GM19397 (cell line): ENCODE results near the gene GFAP.

Experiments
- ATAC-seq: cut with Tn5 transposase; IDR thresholded peaks from one replicate; pipeline ENCODE4 v1.9.1; 2021; ENCODE audit warnings: mild to moderate bottlenecking, moderate library complexity; ENCODE audit not compliant: unreplicated experiment

GFAP gene

GRCh38 chr17:44903012-44903685 lies 12.2 kb downstream of the GFAP start:
- ATAC-seq, result no peak

- no peak for ATAC-seq
These were observed 13.1 kb downstream of the GFAP start for GRCh38 chr17:44902135-44902760.

GRCh38 chr17:44901411-44901921 lies 13.8 kb downstream of the GFAP start:
- no peak for ATAC-seq

GRCh38 chr17:44900894-44901293 lies 14.4 kb downstream of the GFAP start:
- no peak for ATAC-seq

- peak; percentile 75 for ATAC-seq
These were observed 16.1 kb downstream of the GFAP start, which contains the start of gene EFTUD2 for GRCh38 chr17:44899074-44899782. TSS of gene EFTUD2 (minus strand) at chr17:44899445. CDS start at chr17:44894521, 4,924 bp downstream.

- no peak for ATAC-seq
These were observed 16.6 kb downstream of the GFAP start for GRCh38 chr17:44898768-44899073.

GRCh38 chr17:44894642-44895041 lies 20.7 kb downstream of the GFAP start:
- no peak for ATAC-seq

- ATAC-seq, result no peak
These were observed 23.1 kb downstream of the GFAP start for GRCh38 chr17:44892250-44892649.

GRCh38 chr17:44889003-44889402 lies 26.3 kb downstream of the GFAP start:
- no peak for ATAC-seq

GRCh38 chr17:44887971-44888954 lies 27.0 kb downstream of the GFAP start:
- no peak for ATAC-seq

- no peak for ATAC-seq
These were observed 28.3 kb downstream of the GFAP start for GRCh38 chr17:44887016-44887415.

- no peak for ATAC-seq
These were observed 30.4 kb downstream of the GFAP start for GRCh38 chr17:44884941-44885340.

- no peak for ATAC-seq
These were observed 34.2 kb downstream of the GFAP start for GRCh38 chr17:44881145-44881544.

- ATAC-seq, result no peak
These were observed 35.2 kb downstream of the GFAP start for GRCh38 chr17:44880062-44880461.

GRCh38 chr17:44879376-44879775 lies 35.9 kb downstream of the GFAP start:
- ATAC-seq, result no peak

- no peak for ATAC-seq
These were observed 36.6 kb downstream of the GFAP start for GRCh38 chr17:44878627-44879221.

- ATAC-seq, result no peak
These were observed 38.2 kb downstream of the GFAP start for GRCh38 chr17:44877121-44877520.

- no peak for ATAC-seq
These were observed 39.5 kb downstream of the GFAP start for GRCh38 chr17:44875761-44876160.

- no peak for ATAC-seq
These were observed 43.0 kb downstream of the GFAP start for GRCh38 chr17:44872131-44872768.

GRCh38 chr17:44871556-44871955 lies 43.7 kb downstream of the GFAP start:
- ATAC-seq, result no peak
